H9 (cell line): ENCODE measurements around the gene THAP3. TPM values are rescaled to one million over a fixed set of nuclear protein-coding genes. Genes with fewer than 3 reads are reported as not detected.

Source experiments
- DNase-seq: peaks from one replicate; pipeline ENCODE4 v3.0.0-alpha.2; 2017
- H2AFZ ChIP-seq: one replicate; pipeline ENCODE4 v1.6.1; 2013; ENCODE audit warnings: mild to moderate bottlenecking, low read length, control low read depth, moderate library complexity
- H2AK5ac ChIP-seq: 2 replicates; pipeline ENCODE4 v1.6.1; 2013; ENCODE audit warnings: low read length, control low read depth, mixed read lengths; ENCODE audit not compliant: insufficient read length
- H2BK120ac ChIP-seq: one replicate; pipeline ENCODE4 v1.6.1; 2013; ENCODE audit warnings: low read depth, mild to moderate bottlenecking, low read length, control low read depth, inconsistent platforms; ENCODE audit not compliant: poor library complexity, severe bottlenecking
- H2BK12ac ChIP-seq: 2 replicates; pipeline ENCODE4 v1.6.1; 2013; ENCODE audit warnings: low read length, control low read depth, mixed read lengths, low read depth; ENCODE audit not compliant: insufficient read length
- H2BK15ac ChIP-seq: 2 replicates; pipeline ENCODE4 v1.6.1; 2013; ENCODE audit warnings: low read depth, low read length, control low read depth
- H2BK20ac ChIP-seq: one replicate; pipeline ENCODE4 v1.6.1; 2013; ENCODE audit warnings: low read depth, mild to moderate bottlenecking, low read length, control low read depth, inconsistent platforms; ENCODE audit not compliant: poor library complexity, severe bottlenecking
- H2BK5ac ChIP-seq: 2 replicates; pipeline ENCODE4 v1.6.1; 2013; ENCODE audit warnings: low read length, control low read depth, mixed read lengths; ENCODE audit not compliant: insufficient read length
- H3K14ac ChIP-seq: 2 replicates; pipeline ENCODE4 v1.6.1; 2013; ENCODE audit warnings: low read length, control low read depth; ENCODE audit not compliant: insufficient read depth
- H3K18ac ChIP-seq: 2 replicates; pipeline ENCODE4 v1.6.1; 2013; ENCODE audit warnings: low read depth, mild to moderate bottlenecking, mixed read lengths, low read length, control low read depth; ENCODE audit not compliant: insufficient read length
- H3K23ac ChIP-seq: 2 replicates; pipeline ENCODE4 v1.6.1; 2013; ENCODE audit warnings: low read length, control low read depth, mixed read lengths, low read depth; ENCODE audit not compliant: insufficient read length
- H3K23me2 ChIP-seq: 2 replicates; pipeline ENCODE4 v1.6.1; 2013; ENCODE audit warnings: low read depth, mild to moderate bottlenecking, mixed read lengths, low read length, control low read depth; ENCODE audit not compliant: insufficient read length, poor library complexity, severe bottlenecking
- H3K27ac ChIP-seq: 2 replicates; pipeline ENCODE4 v1.5.1; 2013; ENCODE audit warnings: low read length, control low read depth, mixed read lengths, low read depth; ENCODE audit not compliant: insufficient read length
- H3K27me3 ChIP-seq: 2 replicates; pipeline ENCODE4 v1.6.1; 2013; ENCODE audit warnings: low read length, control low read depth, inconsistent platforms; ENCODE audit not compliant: insufficient read depth
- H3K4ac ChIP-seq: 2 replicates; pipeline ENCODE4 v1.6.1; 2013; ENCODE audit warnings: low read depth, mild to moderate bottlenecking, control low read depth, inconsistent platforms, low read length, moderate library complexity
- H3K4me1 ChIP-seq: 2 replicates; pipeline ENCODE4 v1.6.1; 2013; ENCODE audit warnings: low read length, control low read depth, inconsistent platforms; ENCODE audit not compliant: insufficient read depth
- H3K4me2 ChIP-seq: 2 replicates; pipeline ENCODE4 v1.6.1; 2013; ENCODE audit warnings: low read length, control low read depth, mixed read lengths; ENCODE audit not compliant: insufficient read length, insufficient read depth
- H3K56ac ChIP-seq: 2 replicates; pipeline ENCODE4 v1.6.1; 2013; ENCODE audit warnings: low read depth, mild to moderate bottlenecking, mixed read lengths, low read length, control low read depth; ENCODE audit not compliant: insufficient read length
- H3K79me1 ChIP-seq: 2 replicates; pipeline ENCODE4 v1.6.1; 2013; ENCODE audit warnings: low read depth, mild to moderate bottlenecking, moderate library complexity, low read length, control low read depth, inconsistent platforms; ENCODE audit not compliant: insufficient read depth, poor library complexity, severe bottlenecking
- H3K79me2 ChIP-seq: 2 replicates; pipeline ENCODE4 v1.6.1; 2013; ENCODE audit warnings: low read length, control low read depth, inconsistent platforms; ENCODE audit not compliant: insufficient read depth
- H3K9ac ChIP-seq: 2 replicates; pipeline ENCODE4 v1.6.1; 2013; ENCODE audit warnings: low read length, control low read depth, mixed read lengths; ENCODE audit not compliant: insufficient read length; ENCODE audit errors: extremely low read depth
- H3K9me3 ChIP-seq: one replicate; pipeline ENCODE4 v1.6.1; 2013; ENCODE audit warnings: low read depth, low read length, inconsistent platforms; ENCODE audit not compliant: control insufficient read depth
- H3T11ph ChIP-seq: one replicate; pipeline ENCODE4 v1.6.1; 2013; ENCODE audit warnings: mild to moderate bottlenecking, low read length, control low read depth, inconsistent platforms
- H4K20me1 ChIP-seq: one replicate; pipeline ENCODE4 v1.6.1; 2013; ENCODE audit not compliant: control insufficient read depth, insufficient read length, insufficient read depth
- H4K5ac ChIP-seq: 2 replicates; pipeline ENCODE4 v1.6.1; 2013; ENCODE audit warnings: low read depth, mild to moderate bottlenecking, mixed read lengths, low read length, control low read depth; ENCODE audit not compliant: insufficient read length
- H4K8ac ChIP-seq: replicated peaks from 2 replicates; pipeline ENCODE4 v1.6.1; 2013; ENCODE audit warnings: low read length, control low read depth, mixed read lengths, low read depth; ENCODE audit not compliant: insufficient read length
- H4K91ac ChIP-seq: 2 replicates; pipeline ENCODE4 v1.6.1; 2013; ENCODE audit warnings: low read depth, mild to moderate bottlenecking, moderate library complexity, mixed read lengths, low read length, control low read depth; ENCODE audit not compliant: insufficient read length
- H3K27ac Mint-ChIP-seq, 3 experiments: 2 replicates in 2 of 3; 3 replicates in 1 of 3; pipeline ENCODE4 v1.8.0; 2020 to 2021; ENCODE audit warnings: mixed read lengths in 3 of 3, mild to moderate bottlenecking in 1 of 3, moderate library complexity in 1 of 3
- H3K27me3 Mint-ChIP-seq: 2 replicates; pipeline ENCODE4 v1.8.0; 2021; ENCODE audit warnings: low read depth, mild to moderate bottlenecking, moderate library complexity, mixed read lengths
- H3K36me3 Mint-ChIP-seq, 3 experiments: 2 replicates in 2 of 3; 3 replicates in 1 of 3; pipeline ENCODE4 v1.8.0; 2020 to 2021; ENCODE audit warnings: low read depth in 3 of 3, mixed read lengths in 3 of 3; ENCODE audit not compliant: insufficient read depth in 1 of 3
- H3K4me1 Mint-ChIP-seq, 2 experiments: 2 replicates each; pipeline ENCODE4 v1.8.0; 2020; ENCODE audit warnings: mixed read lengths in 2 of 2
- H3K4me3 Mint-ChIP-seq, 2 experiments: 2 replicates in 1 of 2; 3 replicates in 1 of 2; pipeline ENCODE4 v1.8.0; 2020 to 2021; ENCODE audit warnings: mild to moderate bottlenecking in 2 of 2, mixed read lengths in 2 of 2, moderate library complexity in 1 of 2
- H3K9me3 Mint-ChIP-seq, 2 experiments: 2 replicates in 1 of 2; 3 replicates in 1 of 2; pipeline ENCODE4 v1.8.0; 2020; ENCODE audit warnings: mild to moderate bottlenecking in 2 of 2, mixed read lengths in 2 of 2, moderate library complexity in 1 of 2
- WGBS: extraction: QIAGEN DNeasy Blood & Tissue Kit; methylation state at CpG from one replicate; pipeline ENCODE4 v1.1.7; 2013; ENCODE audit warnings: missing lambda C conversion rate, low lambda C conversion rate, mixed read lengths; ENCODE audit not compliant: insufficient read length; ENCODE audit errors: extremely low coverage; 5-methylcytosine and 5-hydroxymethylcytosine counted together
- total RNA-seq: library from RNA; stranded (reverse); gene quantifications from 2 replicates; pipeline ENCODE4 v1.2.1, GENCODE V29; 2021
- TF ChIP-seq, protein P1 (sequence below): fragments of 200-600 bp; sonication (generic); conservative IDR thresholded peaks from 3 replicates; pipeline ENCODE4 v1.8.0; 2021; ENCODE audit warnings: antibody characterized with exemption, mild to moderate bottlenecking

The THAP3 gene
- total RNA-seq, 1 experiment from 2014 or later = 15.3 TPM

DNA sequence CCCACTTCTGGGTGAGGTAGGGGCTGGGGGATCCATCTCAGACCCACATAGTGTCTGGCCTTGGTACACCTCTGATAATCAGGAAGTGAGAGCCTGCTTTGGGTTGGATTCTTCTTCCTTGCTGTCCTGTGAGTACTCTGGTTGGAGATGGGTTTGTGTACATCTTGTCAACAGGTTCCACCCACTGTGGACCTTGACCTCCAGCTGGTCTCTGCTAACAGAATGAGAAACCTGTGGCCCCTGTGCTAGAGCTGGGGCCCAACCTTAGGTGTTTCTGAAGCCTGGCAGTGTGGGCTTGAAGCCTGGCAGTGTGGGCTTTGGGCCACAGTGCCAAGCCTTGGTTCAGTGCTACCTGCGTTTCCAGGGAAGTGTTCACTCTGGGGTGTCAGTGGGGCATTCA, 42.3 kb upstream of the THAP3 start:
- Histone ChIP-seq H3K23ac (no peak overlapping the region), H3K9me3 (no peaks in the 10 kb centered on the region), H3T11ph (no peak overlapping the region), H4K20me1 (no peaks in the 10 kb centered on the region), H3K9ac (no peak overlapping the region), H2BK120ac (no peak overlapping the region), H4K8ac (no peak overlapping the region), H3K4me2 (no peak overlapping the region), H2BK12ac (no peak overlapping the region), H3K79me2 (no peaks in the 10 kb centered on the region), H3K18ac (no peak overlapping the region), H4K91ac (no peak overlapping the region), H3K23me2 (peaks cover 7% of the 10 kb centered on the region), H3K27ac (no peak overlapping the region), H2AK5ac (no peak overlapping the region), H3K56ac (no peak overlapping the region), H2BK15ac (no peak overlapping the region), H3K79me1 (peaks cover 4% of the 10 kb centered on the region), H3K4ac (no peak overlapping the region), H2BK20ac (no peak overlapping the region), H3K27me3 (no peaks in the 10 kb centered on the region), H2BK5ac (no peak overlapping the region), H4K5ac (no peak overlapping the region), H2AFZ (no peak overlapping the region), H3K4me1 (no peaks in the 10 kb centered on the region; the same call in 1 of the 2 replicates), H3K14ac (no peak overlapping the region)
- no peak for DNase-seq
- Mint-ChIP-seq H3K36me3 (peaks cover 0 to 15% (median 2%) of the 10 kb centered on the region in 3 experiments; a peak in 4 of 7 replicates), H3K27me3 (no peaks in the 10 kb centered on the region), H3K27ac (no peak overlapping the region), H3K4me3 (no peak overlapping the region; a peak in 1 of 5 replicates), H3K9me3 (no peaks in the 10 kb centered on the region; a peak in 1 of 5 replicates), H3K4me1 (peaks cover 15 to 18% of the 10 kb centered on the region in 2 experiments)
- TF ChIP-seq, protein P1, sequence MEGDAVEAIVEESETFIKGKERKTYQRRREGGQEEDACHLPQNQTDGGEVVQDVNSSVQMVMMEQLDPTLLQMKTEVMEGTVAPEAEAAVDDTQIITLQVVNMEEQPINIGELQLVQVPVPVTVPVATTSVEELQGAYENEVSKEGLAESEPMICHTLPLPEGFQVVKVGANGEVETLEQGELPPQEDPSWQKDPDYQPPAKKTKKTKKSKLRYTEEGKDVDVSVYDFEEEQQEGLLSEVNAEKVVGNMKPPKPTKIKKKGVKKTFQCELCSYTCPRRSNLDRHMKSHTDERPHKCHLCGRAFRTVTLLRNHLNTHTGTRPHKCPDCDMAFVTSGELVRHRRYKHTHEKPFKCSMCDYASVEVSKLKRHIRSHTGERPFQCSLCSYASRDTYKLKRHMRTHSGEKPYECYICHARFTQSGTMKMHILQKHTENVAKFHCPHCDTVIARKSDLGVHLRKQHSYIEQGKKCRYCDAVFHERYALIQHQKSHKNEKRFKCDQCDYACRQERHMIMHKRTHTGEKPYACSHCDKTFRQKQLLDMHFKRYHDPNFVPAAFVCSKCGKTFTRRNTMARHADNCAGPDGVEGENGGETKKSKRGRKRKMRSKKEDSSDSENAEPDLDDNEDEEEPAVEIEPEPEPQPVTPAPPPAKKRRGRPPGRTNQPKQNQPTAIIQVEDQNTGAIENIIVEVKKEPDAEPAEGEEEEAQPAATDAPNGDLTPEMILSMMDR = no peak
- WGBS = no CpG with 5 or more reads among the region's 1 CpG
